K562 (cell line): ENCODE data around the gene NUP98.

ENCODE experiments used
- ELF4 ChIP-seq: fragments of 450-650 bp; formaldehyde crosslinking; IDR thresholded peaks from 2 replicates; pipeline ENCODE4 v1.4.0; 2022; ENCODE audit warnings: missing genetic modification characterization
- SP1 ChIP-seq: sonication (generic); formaldehyde crosslinking; IDR thresholded peaks from 2 replicates; pipeline ENCODE4 v1.8.1; 2022; ENCODE audit warnings: mild to moderate bottlenecking, missing genetic modification reagents
- YBX1 ChIP-seq: fragments of 450-650 bp; IDR thresholded peaks from 2 replicates; pipeline ENCODE4 v1.7.1; 2016; ENCODE audit warnings: mild to moderate bottlenecking

DNA sequence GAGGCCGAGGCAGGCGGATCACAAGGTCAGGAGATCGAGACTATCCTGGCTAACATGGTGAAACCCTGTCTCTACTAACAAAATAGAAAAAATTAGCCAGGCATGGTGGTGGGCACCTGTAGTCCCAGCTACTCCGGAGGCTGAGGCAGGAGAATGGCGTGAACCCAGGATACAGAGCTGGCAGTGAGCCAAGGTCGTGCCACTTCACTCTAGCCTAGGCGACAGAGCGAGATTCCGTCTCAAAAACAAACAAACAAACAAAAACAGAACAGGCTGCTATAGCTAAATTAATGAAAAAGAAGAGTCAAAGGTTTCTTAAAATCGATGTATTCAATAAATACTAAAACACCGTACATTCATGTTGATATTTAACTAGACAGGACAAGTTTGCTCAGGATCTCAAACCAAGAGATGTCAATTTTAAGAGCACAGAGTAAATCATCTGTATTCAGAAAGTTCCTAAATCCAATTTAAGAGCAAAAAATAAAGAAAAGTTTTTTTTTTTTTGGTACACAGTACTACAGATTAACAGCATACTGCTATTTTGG is 59.9 kb downstream of the NUP98 start:
- TF ChIP-seq ELF4, result no peak
- TF ChIP-seq YBX1, result no peak
- TF ChIP-seq SP1 (CRISPR knock-in tag), result no peak
